ENCODE data around the gene RHBDD1. TPM values are rescaled to one million over a fixed set of nuclear protein-coding genes. Genes with fewer than 3 reads are reported as not detected.
A peak's percentile ranks its signal among the peaks of the same experiment; 100 is the strongest.

The RHBDD1 gene
- total and polyA plus RNA-seq, 5 donors from 2014 or later, result 24.7 to 56.4 (median 27.4) TPM

DNA sequence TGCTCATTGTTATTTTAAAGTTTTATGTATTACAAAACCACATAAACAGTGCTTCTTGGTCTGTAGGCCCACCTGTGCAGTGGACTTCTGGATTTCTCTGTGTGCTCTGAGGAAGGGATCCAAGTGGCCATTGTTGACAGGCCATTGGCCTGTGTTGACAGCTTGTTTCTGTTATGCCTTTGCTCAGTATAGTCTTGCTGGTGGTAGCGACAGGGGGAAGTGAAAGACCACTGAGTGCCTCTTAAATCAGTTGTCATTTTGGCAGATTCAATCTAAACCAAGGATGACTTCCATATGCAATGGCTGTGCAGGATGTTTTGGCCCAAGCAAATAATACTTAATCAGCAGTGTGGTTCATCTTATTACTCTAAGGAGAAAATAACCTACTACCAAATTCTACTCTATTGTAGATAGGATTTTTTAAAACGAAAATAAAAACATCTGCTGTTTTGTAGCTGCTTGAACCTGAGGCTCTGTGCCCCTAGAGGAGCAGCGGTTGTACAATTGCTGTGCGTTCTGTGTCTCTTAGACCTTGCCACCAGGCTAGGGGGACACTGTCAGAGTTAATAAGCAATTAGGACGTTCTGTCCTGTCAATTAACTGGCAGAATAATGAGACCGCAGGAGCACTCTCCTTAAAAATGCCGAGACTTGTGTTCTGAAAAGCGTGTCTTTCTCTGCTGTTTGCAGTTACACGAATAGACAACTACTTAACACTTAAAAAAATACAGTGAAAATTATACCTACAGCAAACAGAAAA is 108.2 kb downstream of the RHBDD1 start:
- no peak overlapping the region for H3K27ac ChIP-seq (ENCODE audit: insufficient read depth, low read length, poor library complexity, severe bottlenecking)
- DNase-seq, result no peak
- no peak for ATAC-seq (ENCODE audit: low read depth in 2 of 2)
- no peaks in the 10 kb centered on the region for H3K27me3 ChIP-seq (ENCODE audit: control insufficient read depth, insufficient read depth, low read length)
- Mint-ChIP-seq H3K4me3 (no peak overlapping the region), H3K36me3 (peaks cover 38% of the 10 kb centered on the region), H3K27me3 (no peaks in the 10 kb centered on the region), H3K27ac (no peak overlapping the region), H3K4me1 (peaks cover 0 to 7% (median 3%) of the 10 kb centered on the region in 4 donors), H3K9me3 (peaks cover 2 to 21% (median 6%) of the 10 kb centered on the region in 7 donors)
- peaks cover 0 to 3% of the 10 kb centered on the region in 2 experiments for H3K9me3 ChIP-seq (ENCODE audit: control insufficient read depth in 2 of 2, low read length in 2 of 2)
- H3K4me3 ChIP-seq (ENCODE audit: low read depth, low read length), result no peak overlapping the region
- H3K36me3 ChIP-seq (ENCODE audit: control insufficient read depth, insufficient read depth, low read length), result peaks cover 5% of the 10 kb centered on the region
- H3K4me1 ChIP-seq (ENCODE audit: control insufficient read depth, insufficient read depth, low read length, poor library complexity, severe bottlenecking), result no peaks in the 10 kb centered on the region

DNA sequence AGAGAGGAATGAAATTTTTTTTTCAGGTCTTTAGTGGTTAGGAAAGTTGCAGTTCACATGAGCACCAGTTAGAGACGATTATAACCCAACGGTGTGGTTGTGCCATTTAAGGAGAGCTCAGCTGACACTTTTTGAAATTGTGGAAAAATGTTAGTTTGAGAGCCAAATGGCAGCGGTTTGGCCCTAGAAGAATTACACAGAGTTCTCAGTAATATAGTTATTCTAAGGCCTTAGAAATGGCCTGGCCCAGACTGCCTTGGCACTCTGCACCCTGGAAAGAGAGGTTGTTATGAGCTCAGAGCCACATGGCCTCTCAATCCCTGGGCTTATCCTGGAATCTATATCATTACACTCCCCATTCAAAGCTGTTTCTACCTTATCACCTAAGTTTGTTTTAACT is 117.4 kb downstream of the RHBDD1 start:
- H3K27ac Mint-ChIP-seq, result peak overlapping the region in 1 of 3 donors; percentile 53
- Histone ChIP-seq H3K4me1 (ENCODE audit: control insufficient read depth, insufficient read depth, low read length, poor library complexity, severe bottlenecking) (no peaks in the 10 kb centered on the region), H3K27ac (ENCODE audit: insufficient read depth, low read length, poor library complexity, severe bottlenecking) (no peak overlapping the region), H3K27me3 (ENCODE audit: control insufficient read depth, insufficient read depth, low read length) (no peaks in the 10 kb centered on the region), H3K9me3 (ENCODE audit: control insufficient read depth in 2 of 2, low read length in 2 of 2) (no peaks in the 10 kb centered on the region), H3K36me3 (ENCODE audit: control insufficient read depth, insufficient read depth, low read length) (no peaks in the 10 kb centered on the region), H3K4me3 (ENCODE audit: low read depth, low read length) (no peak overlapping the region)
- H3K4me3 Mint-ChIP-seq, result no peak overlapping the region
- DNase-seq (no peak), ATAC-seq (ENCODE audit: low read depth in 2 of 2) (no peak)
- H3K9me3 Mint-ChIP-seq, result peaks cover 3 to 15% (median 5%) of the 10 kb centered on the region in 7 donors
- peaks cover 14 to 42% (median 22%) of the 10 kb centered on the region in 4 donors for H3K4me1 Mint-ChIP-seq
- peaks cover 41% of the 10 kb centered on the region for H3K36me3 Mint-ChIP-seq
- no peaks in the 10 kb centered on the region for H3K27me3 Mint-ChIP-seq

DNA sequence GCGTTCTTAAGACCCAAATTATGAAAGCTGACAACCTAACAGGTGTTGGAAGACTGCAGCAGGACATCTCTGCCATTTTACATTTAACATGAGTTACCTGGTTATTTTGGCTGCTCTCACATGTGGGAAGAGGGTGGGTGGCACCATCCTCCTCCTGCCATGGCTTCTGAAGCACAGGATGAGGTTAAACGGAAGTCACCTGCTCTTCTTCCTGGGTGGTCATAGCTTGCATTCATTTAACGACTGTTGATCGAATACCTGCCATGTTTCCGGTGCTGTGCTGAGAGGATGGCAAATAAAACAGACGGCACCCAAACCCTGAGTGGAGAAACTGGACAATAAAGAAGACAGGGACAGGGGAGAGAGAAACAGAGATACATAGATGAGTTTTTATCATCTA is 118.0 kb downstream of the RHBDD1 start:
- H3K27ac Mint-ChIP-seq, result peak overlapping the region in 2 of 3 donors; percentile 23 to 53
- H3K9me3 ChIP-seq (ENCODE audit: control insufficient read depth in 2 of 2, low read length in 2 of 2), result no peaks in the 10 kb centered on the region
- ATAC-seq (ENCODE audit: low read depth in 2 of 2) (peak in 1 of 2 donors; percentile 34), DNase-seq (peak in 1 of 3 donors; percentile 69)
- H3K9me3 Mint-ChIP-seq, result peaks cover 1 to 15% (median 8%) of the 10 kb centered on the region in 7 donors
- H3K27me3 ChIP-seq (ENCODE audit: control insufficient read depth, insufficient read depth, low read length), result no peaks in the 10 kb centered on the region
- no peaks in the 10 kb centered on the region for H3K4me1 ChIP-seq (ENCODE audit: control insufficient read depth, insufficient read depth, low read length, poor library complexity, severe bottlenecking)
- H3K27me3 Mint-ChIP-seq, result no peaks in the 10 kb centered on the region
- peak overlapping the region in 1 of 4 donors; percentile 72 for H3K4me3 Mint-ChIP-seq
- H3K4me3 ChIP-seq (ENCODE audit: low read depth, low read length), result no peak overlapping the region
- no peak overlapping the region for H3K27ac ChIP-seq (ENCODE audit: insufficient read depth, low read length, poor library complexity, severe bottlenecking)
- H3K36me3 Mint-ChIP-seq, result peaks cover 38% of the 10 kb centered on the region
- no peaks in the 10 kb centered on the region for H3K36me3 ChIP-seq (ENCODE audit: control insufficient read depth, insufficient read depth, low read length)
- peaks cover 13 to 39% (median 22%) of the 10 kb centered on the region in 4 donors for H3K4me1 Mint-ChIP-seq

DNA sequence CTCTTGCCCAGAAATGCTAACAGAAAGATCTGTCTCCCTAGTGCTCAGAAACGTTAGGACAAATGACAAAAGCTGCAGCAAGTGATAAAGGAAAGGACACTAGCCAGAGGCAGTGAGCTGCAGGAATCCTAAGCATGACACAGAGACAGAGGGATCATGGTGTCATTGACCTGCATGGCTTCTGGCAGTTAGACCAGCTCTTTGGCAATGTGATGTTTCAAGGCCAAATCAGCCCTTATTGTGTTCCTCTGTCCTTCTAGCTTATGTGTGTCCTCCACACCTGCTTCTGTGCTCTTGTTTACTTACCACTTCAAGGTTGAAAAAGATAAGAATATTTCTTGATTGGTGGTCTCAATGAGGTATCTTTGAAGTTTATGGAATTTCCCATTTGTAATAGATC is 120.8 kb downstream of the RHBDD1 start:
- H3K36me3 Mint-ChIP-seq, result peaks cover 30% of the 10 kb centered on the region
- Histone ChIP-seq H3K27me3 (ENCODE audit: control insufficient read depth, insufficient read depth, low read length) (no peaks in the 10 kb centered on the region), H3K4me1 (ENCODE audit: control insufficient read depth, insufficient read depth, low read length, poor library complexity, severe bottlenecking) (no peaks in the 10 kb centered on the region), H3K9me3 (ENCODE audit: control insufficient read depth in 2 of 2, low read length in 2 of 2) (peaks cover 0 to 3% of the 10 kb centered on the region in 2 experiments), H3K36me3 (ENCODE audit: control insufficient read depth, insufficient read depth, low read length) (no peaks in the 10 kb centered on the region), H3K4me3 (ENCODE audit: low read depth, low read length) (no peak overlapping the region), H3K27ac (ENCODE audit: insufficient read depth, low read length, poor library complexity, severe bottlenecking) (no peak overlapping the region)
- no peaks in the 10 kb centered on the region for H3K27me3 Mint-ChIP-seq
- peaks cover 4 to 22% (median 14%) of the 10 kb centered on the region in 4 donors for H3K4me1 Mint-ChIP-seq
- H3K9me3 Mint-ChIP-seq, result peaks cover 3 to 17% (median 9%) of the 10 kb centered on the region in 7 donors
- DNase-seq (no peak), ATAC-seq (ENCODE audit: low read depth in 2 of 2) (no peak)
- H3K27ac Mint-ChIP-seq, result no peak overlapping the region
- H3K4me3 Mint-ChIP-seq, result no peak overlapping the region

DNA sequence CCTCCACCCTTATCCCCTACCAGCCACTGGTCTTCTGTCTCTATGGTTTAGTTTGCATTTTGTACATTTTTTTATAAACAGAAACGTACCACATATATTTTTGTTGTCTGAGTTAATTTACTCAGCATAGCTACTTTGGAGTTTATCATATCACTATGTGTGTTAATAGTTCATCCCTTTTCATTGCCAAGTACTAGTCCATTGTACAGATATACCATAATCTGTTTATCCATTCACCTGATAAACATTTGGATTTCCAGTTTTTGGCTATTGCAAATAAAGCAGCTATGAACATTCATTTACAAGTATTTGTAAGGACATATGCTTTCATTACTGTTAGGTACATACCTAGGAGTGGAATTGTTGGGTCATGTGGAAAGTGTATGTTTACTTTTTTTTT is 123.6 kb downstream of the RHBDD1 start:
- H3K4me3 ChIP-seq (ENCODE audit: low read depth, low read length), result no peak overlapping the region
- DNase-seq (no peak), ATAC-seq (ENCODE audit: low read depth in 2 of 2) (no peak)
- H3K27ac ChIP-seq (ENCODE audit: insufficient read depth, low read length, poor library complexity, severe bottlenecking), result no peak overlapping the region
- no peaks in the 10 kb centered on the region for H3K27me3 ChIP-seq (ENCODE audit: control insufficient read depth, insufficient read depth, low read length)
- Mint-ChIP-seq H3K36me3 (peaks cover 26% of the 10 kb centered on the region), H3K4me3 (no peak overlapping the region), H3K9me3 (peaks cover 3 to 17% (median 9%) of the 10 kb centered on the region in 7 donors), H3K27me3 (no peaks in the 10 kb centered on the region), H3K27ac (no peak overlapping the region), H3K4me1 (peaks cover 0 to 5% (median 4%) of the 10 kb centered on the region in 4 donors)
- H3K36me3 ChIP-seq (ENCODE audit: control insufficient read depth, insufficient read depth, low read length), result no peaks in the 10 kb centered on the region
- H3K9me3 ChIP-seq (ENCODE audit: control insufficient read depth in 2 of 2, low read length in 2 of 2), result peaks cover 0 to 3% of the 10 kb centered on the region in 2 experiments
- no peaks in the 10 kb centered on the region for H3K4me1 ChIP-seq (ENCODE audit: control insufficient read depth, insufficient read depth, low read length, poor library complexity, severe bottlenecking)

DNA sequence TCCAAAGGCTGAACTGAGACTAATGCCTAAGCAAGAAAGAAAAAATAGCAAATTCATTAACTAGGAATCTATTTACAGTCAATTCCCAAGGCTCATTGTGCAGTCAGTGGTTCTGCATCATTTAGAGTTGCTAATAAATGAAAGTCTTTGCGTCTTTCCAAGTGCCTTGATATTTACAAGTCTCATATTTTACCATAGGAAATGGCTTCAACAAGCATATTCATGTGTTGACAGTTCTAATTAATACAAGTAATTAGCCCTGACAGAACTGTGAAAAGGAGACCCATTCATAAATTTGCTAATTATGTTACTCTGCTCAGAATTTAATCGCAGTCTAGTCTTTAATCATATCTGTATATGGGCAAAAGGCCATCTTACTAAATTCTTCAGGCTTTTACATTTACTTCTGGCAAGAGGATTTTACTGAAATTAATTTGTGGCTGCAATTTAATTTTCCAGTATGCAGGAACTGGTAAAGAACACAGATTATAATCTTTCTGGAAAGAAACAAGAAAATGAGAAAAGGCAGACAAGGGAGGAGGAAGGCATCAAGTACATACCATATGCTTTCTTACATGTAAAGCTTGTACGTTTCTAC is 126.4 kb downstream of the RHBDD1 start:
- no peak for ATAC-seq (ENCODE audit: low read depth in 2 of 2)
- no peaks in the 10 kb centered on the region for H3K27me3 ChIP-seq (ENCODE audit: control insufficient read depth, insufficient read depth, low read length)
- H3K36me3 Mint-ChIP-seq, result peaks cover 11% of the 10 kb centered on the region

DNA sequence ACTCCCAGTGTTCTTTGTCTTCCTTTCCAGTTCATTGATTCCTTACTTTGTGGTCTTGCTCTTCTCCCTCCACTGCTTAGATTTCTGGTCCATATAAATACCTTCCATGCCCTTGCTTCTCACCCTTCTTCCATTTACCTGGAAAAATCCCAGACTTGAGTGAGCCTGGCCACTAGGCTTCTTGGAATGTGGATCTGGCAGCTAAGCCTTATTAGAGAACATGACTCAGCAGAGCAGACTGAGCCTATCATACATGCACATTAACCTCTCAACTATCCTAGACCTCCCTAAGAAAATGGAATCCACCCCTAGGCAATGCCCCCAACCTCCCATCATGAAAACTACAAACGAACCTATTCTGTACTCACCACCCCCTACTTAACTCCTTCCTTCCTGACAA is 127.7 kb downstream of the RHBDD1 start:
- H3K36me3 ChIP-seq (ENCODE audit: control insufficient read depth, insufficient read depth, low read length), result peaks cover 4% of the 10 kb centered on the region
- no peak overlapping the region for H3K27ac ChIP-seq (ENCODE audit: insufficient read depth, low read length, poor library complexity, severe bottlenecking)
- Mint-ChIP-seq H3K4me3 (no peak overlapping the region), H3K27me3 (no peaks in the 10 kb centered on the region), H3K27ac (no peak overlapping the region), H3K9me3 (peaks cover 0 to 6% (median 2%) of the 10 kb centered on the region in 7 donors), H3K4me1 (peaks cover 0 to 3% (median 0%) of the 10 kb centered on the region in 4 donors), H3K36me3 (peaks cover 4% of the 10 kb centered on the region)
- H3K4me1 ChIP-seq (ENCODE audit: control insufficient read depth, insufficient read depth, low read length, poor library complexity, severe bottlenecking), result no peaks in the 10 kb centered on the region
- ATAC-seq (ENCODE audit: low read depth in 2 of 2) (no peak), DNase-seq (no peak)
- H3K27me3 ChIP-seq (ENCODE audit: control insufficient read depth, insufficient read depth, low read length), result no peaks in the 10 kb centered on the region
- H3K9me3 ChIP-seq (ENCODE audit: control insufficient read depth in 2 of 2, low read length in 2 of 2), result peaks cover 3% of the 10 kb centered on the region in 2 experiments
- no peak overlapping the region for H3K4me3 ChIP-seq (ENCODE audit: low read depth, low read length)

More for the DNA sequence above, 126.4 kb downstream of the RHBDD1 start:
- Histone ChIP-seq H3K4me3 (ENCODE audit: low read depth, low read length) (no peak overlapping the region), H3K9me3 (ENCODE audit: control insufficient read depth in 2 of 2, low read length in 2 of 2) (peaks cover 3% of the 10 kb centered on the region in 2 experiments), H3K27ac (ENCODE audit: insufficient read depth, low read length, poor library complexity, severe bottlenecking) (no peak overlapping the region), H3K36me3 (ENCODE audit: control insufficient read depth, insufficient read depth, low read length) (peaks cover 4% of the 10 kb centered on the region), H3K4me1 (ENCODE audit: control insufficient read depth, insufficient read depth, low read length, poor library complexity, severe bottlenecking) (no peaks in the 10 kb centered on the region)
- Mint-ChIP-seq H3K27ac (no peak overlapping the region), H3K4me3 (no peak overlapping the region), H3K4me1 (no peaks in the 10 kb centered on the region), H3K27me3 (no peaks in the 10 kb centered on the region), H3K9me3 (peaks cover 1 to 16% (median 5%) of the 10 kb centered on the region in 7 donors)
- no peak for DNase-seq

Data from CD4-positive, CD25-positive, alpha-beta regulatory T cell (primary cell).